ENCODE results near the gene CTNNAL1. TPM values are rescaled to one million over a fixed set of nuclear protein-coding genes. Genes with fewer than 3 reads are reported as not detected.

CTNNAL1 gene
- total and polyA plus RNA-seq, 9 of the 15 experiments (the other 6 are each of a cell fraction or from before 2014, with no cell fraction given), result 23.2 to 78.0 (median 46.7) TPM

DNA sequence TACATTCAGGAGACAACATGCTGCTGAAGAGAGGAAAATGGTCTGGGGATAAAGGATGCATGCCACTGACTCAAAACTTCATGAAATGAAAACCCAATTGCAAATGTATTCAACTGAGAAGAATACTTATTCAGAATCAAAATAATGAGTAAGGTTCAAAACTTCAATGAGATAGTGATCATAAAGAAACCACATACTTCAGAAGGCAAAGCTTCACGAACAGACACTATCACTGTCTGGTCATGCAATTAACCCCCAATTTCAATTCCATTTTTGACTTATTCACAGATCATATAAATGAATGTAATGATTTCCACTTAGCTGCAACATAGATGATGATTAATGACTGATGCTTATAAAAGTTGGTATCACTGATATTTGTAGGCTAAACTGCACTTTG lies 33.0 kb upstream of the CTNNAL1 start:
- Histone ChIP-seq H3K27ac (ENCODE audit: extremely low read depth, low read depth, low read length) (no peak overlapping the region), H3K9ac (ENCODE audit: insufficient read depth in 1 of 2, low read depth in 2 of 2, low read length in 2 of 2) (no peak overlapping the region), H3K4me2 (ENCODE audit: insufficient read depth, low read length) (no peak overlapping the region), H3K4me1 (replicated peaks in 1 of 2; ENCODE audit: control insufficient read depth in 2 of 2, insufficient read depth in 2 of 2, low read length in 2 of 2) (no peaks in the 10 kb centered on the region), H3K4me3 (no peak overlapping the region), H3K79me2 (ENCODE audit: control insufficient read depth, insufficient read depth, low read length) (no peaks in the 10 kb centered on the region), H4K20me1 (replicated peaks; ENCODE audit: control insufficient read depth, insufficient read depth, low read length) (no peaks in the 10 kb centered on the region), H2AFZ (ENCODE audit: low read depth, low read length) (no peak overlapping the region), H3K36me3 (ENCODE audit: control insufficient read depth, insufficient read depth, low read length) (peaks cover 91% of the 10 kb centered on the region), H3K9me3 (replicated peaks; ENCODE audit: control insufficient read depth, insufficient read depth, low read depth, low read length) (no peaks in the 10 kb centered on the region), H3K9me1 (ENCODE audit: control insufficient read depth, insufficient read depth, low read length) (no peaks in the 10 kb centered on the region), H3K27me3 (ENCODE audit: control insufficient read depth in 2 of 2, insufficient read depth in 2 of 2, low read length in 2 of 2) (no peaks in the 10 kb centered on the region)
- FAIRE-seq (no peak), ATAC-seq (no peak), DNase-seq (ENCODE audit: extremely low read depth in 1 of 4, low spot score in 3 of 4) (no peak)
- in situ Hi-C loops (cut with MboI), result no loop called here
- no TSS peak for BruUV-seq (replicated peaks)
- WGBS (ENCODE audit: insufficient coverage, low coverage, missing lambda C conversion rate), result 75% methylated on average over 1 of the region's 1 CpG
- CTCF ChIA-PET (ENCODE audit: low intra/inter-chr PET ratio), result no interaction called here
- POLR2A ChIA-PET, result no interaction called here
- TF ChIP-seq ZNF165 (CRISPR knock-in tag; IDR thresholded peaks at IDR 0.05; ENCODE audit: borderline replicate concordance) (no peak), ZBTB7A (IDR thresholded peaks at IDR 0.05; ENCODE audit: borderline replicate concordance, control insufficient read depth, low read depth, low read length) (no peak), MCM5 (IDR thresholded peaks at IDR 0.05; ENCODE audit: low read depth) (no peak), GATA2 (CRISPR knock-in tag; IDR thresholded peaks at IDR 0.05) (no peak), SMARCE1 (IDR thresholded peaks at IDR 0.05) (no peak), ZNF121 (CRISPR knock-in tag; conservative IDR thresholded peaks at IDR 0.05) (no peak), TCF7 (IDR thresholded peaks at IDR 0.05; ENCODE audit: borderline replicate concordance) (no peak), FIP1L1 (IDR thresholded peaks at IDR 0.05; ENCODE audit: low read depth, low read length, poor library complexity, severe bottlenecking) (no peak), PML (IDR thresholded peaks at IDR 0.05; ENCODE audit: low read length) (no peak), RFX5 (IDR thresholded peaks at IDR 0.05; ENCODE audit: low read depth, low read length) (no peak)
- TF ChIP-seq, protein P1, sequence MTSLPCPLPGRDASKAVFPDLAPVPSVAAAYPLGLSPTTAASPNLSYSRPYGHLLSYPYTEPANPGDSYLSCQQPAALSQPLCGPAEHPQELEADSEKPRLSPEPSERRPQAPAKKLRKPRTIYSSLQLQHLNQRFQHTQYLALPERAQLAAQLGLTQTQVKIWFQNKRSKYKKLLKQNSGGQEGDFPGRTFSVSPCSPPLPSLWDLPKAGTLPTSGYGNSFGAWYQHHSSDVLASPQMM (CRISPR knock-in tag; IDR thresholded peaks at IDR 0.05), result no peak
- TF ChIP-seq, protein P2, sequence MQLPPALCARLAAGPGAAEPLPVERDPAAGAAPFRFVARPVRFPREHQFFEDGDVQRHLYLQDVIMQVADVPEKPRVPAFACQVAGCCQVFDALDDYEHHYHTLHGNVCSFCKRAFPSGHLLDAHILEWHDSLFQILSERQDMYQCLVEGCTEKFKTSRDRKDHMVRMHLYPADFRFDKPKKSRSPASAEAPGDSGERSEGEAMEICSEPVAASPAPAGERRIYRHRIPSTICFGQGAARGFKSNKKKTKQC (CRISPR knock-in tag; IDR thresholded peaks at IDR 0.05), result no peak
- TF ChIP-seq, protein P3, sequence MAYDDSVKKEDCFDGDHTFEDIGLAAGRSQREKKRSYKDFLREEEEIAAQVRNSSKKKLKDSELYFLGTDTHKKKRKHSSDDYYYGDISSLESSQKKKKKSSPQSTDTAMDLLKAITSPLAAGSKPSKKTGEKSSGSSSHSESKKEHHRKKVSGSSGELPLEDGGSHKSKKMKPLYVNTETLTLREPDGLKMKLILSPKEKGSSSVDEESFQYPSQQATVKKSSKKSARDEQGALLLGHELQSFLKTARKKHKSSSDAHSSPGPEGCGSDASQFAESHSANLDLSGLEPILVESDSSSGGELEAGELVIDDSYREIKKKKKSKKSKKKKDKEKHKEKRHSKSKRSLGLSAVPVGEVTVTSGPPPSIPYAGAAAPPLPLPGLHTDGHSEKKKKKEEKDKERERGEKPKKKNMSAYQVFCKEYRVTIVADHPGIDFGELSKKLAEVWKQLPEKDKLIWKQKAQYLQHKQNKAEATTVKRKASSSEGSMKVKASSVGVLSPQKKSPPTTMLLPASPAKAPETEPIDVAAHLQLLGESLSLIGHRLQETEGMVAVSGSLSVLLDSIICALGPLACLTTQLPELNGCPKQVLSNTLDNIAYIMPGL (CRISPR knock-in tag; IDR thresholded peaks at IDR 0.05), result no peak
- TF ChIP-seq, protein P4, sequence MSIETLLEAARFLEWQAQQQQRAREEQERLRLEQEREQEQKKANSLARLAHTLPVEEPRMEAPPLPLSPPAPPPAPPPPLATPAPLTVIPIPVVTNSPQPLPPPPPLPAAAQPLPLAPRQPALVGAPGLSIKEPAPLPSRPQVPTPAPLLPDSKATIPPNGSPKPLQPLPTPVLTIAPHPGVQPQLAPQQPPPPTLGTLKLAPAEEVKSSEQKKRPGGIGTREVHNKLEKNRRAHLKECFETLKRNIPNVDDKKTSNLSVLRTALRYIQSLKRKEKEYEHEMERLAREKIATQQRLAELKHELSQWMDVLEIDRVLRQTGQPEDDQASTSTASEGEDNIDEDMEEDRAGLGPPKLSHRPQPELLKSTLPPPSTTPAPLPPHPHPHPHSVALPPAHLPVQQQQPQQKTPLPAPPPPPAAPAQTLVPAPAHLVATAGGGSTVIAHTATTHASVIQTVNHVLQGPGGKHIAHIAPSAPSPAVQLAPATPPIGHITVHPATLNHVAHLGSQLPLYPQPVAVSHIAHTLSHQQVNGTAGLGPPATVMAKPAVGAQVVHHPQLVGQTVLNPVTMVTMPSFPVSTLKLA (conservative IDR thresholded peaks at IDR 0.05), result no peak
- intact Hi-C loops (cut with micrococcal nuclease), result no loop called here
